Measurements from ENCODE around the gene CDH11.

Gene CDH11

GRCh38 chr16:65083164-65083857 is 38.6 kb downstream of the CDH11 start:
- Histone ChIP-seq H3K27ac (replicated peaks) (no peak overlapping the region), H3K27me3 (ENCODE audit: insufficient read depth, poor library complexity, severe bottlenecking) (no peaks in the 10 kb centered on the region), H3K4me3 (replicated peaks; ENCODE audit: insufficient read depth, low read length) (no peak overlapping the region)
- no peak for DNase-seq (ENCODE audit: low read depth in 1 of 2, low spot score in 1 of 2)
- TF ChIP-seq POLR2AphosphoS5 (IDR thresholded peaks at IDR 0.05; ENCODE audit: low read depth): no peak
- TF ChIP-seq, protein P1, sequence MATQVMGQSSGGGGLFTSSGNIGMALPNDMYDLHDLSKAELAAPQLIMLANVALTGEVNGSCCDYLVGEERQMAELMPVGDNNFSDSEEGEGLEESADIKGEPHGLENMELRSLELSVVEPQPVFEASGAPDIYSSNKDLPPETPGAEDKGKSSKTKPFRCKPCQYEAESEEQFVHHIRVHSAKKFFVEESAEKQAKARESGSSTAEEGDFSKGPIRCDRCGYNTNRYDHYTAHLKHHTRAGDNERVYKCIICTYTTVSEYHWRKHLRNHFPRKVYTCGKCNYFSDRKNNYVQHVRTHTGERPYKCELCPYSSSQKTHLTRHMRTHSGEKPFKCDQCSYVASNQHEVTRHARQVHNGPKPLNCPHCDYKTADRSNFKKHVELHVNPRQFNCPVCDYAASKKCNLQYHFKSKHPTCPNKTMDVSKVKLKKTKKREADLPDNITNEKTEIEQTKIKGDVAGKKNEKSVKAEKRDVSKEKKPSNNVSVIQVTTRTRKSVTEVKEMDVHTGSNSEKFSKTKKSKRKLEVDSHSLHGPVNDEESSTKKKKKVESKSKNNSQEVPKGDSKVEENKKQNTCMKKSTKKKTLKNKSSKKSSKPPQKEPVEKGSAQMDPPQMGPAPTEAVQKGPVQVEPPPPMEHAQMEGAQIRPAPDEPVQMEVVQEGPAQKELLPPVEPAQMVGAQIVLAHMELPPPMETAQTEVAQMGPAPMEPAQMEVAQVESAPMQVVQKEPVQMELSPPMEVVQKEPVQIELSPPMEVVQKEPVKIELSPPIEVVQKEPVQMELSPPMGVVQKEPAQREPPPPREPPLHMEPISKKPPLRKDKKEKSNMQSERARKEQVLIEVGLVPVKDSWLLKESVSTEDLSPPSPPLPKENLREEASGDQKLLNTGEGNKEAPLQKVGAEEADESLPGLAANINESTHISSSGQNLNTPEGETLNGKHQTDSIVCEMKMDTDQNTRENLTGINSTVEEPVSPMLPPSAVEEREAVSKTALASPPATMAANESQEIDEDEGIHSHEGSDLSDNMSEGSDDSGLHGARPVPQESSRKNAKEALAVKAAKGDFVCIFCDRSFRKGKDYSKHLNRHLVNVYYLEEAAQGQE (IDR thresholded peaks at IDR 0.05; ENCODE audit: insufficient replicate concordance, low read depth): no peak
- TF ChIP-seq SPI1 (IDR thresholded peaks at IDR 0.05; ENCODE audit: borderline replicate concordance, low read depth): no peak
- no peak for TF ChIP-seq GABPA (IDR thresholded peaks at IDR 0.05; ENCODE audit: low read depth)
- TF ChIP-seq, protein P2, sequence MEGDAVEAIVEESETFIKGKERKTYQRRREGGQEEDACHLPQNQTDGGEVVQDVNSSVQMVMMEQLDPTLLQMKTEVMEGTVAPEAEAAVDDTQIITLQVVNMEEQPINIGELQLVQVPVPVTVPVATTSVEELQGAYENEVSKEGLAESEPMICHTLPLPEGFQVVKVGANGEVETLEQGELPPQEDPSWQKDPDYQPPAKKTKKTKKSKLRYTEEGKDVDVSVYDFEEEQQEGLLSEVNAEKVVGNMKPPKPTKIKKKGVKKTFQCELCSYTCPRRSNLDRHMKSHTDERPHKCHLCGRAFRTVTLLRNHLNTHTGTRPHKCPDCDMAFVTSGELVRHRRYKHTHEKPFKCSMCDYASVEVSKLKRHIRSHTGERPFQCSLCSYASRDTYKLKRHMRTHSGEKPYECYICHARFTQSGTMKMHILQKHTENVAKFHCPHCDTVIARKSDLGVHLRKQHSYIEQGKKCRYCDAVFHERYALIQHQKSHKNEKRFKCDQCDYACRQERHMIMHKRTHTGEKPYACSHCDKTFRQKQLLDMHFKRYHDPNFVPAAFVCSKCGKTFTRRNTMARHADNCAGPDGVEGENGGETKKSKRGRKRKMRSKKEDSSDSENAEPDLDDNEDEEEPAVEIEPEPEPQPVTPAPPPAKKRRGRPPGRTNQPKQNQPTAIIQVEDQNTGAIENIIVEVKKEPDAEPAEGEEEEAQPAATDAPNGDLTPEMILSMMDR (IDR thresholded peaks at IDR 0.05; ENCODE audit: insufficient read depth, low read length): no peak

DNA sequence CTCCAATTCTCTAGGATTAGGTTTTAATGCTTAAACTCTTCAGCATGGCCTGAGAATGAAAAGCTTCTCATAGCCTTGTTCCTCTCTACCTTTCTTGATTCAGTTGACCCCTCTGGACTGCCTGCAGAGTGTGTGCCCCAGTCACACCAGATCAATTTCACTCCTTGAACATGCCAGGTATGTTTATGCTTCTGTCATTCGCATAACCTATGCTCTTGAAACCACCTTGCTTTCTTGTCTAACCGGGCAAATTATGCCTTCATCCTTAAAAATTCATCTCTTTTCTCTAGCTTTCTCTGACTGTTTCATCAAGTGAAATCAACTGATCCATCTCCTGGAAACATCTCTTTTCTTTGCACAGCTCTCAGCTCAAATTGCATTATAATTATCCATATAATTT is 42.3 kb downstream of the CDH11 start:
- TF ChIP-seq, protein P1 (IDR thresholded peaks at IDR 0.05; ENCODE audit: insufficient replicate concordance, low read depth): no peak
- no peak for TF ChIP-seq SPI1 (IDR thresholded peaks at IDR 0.05; ENCODE audit: borderline replicate concordance, low read depth)
- no peak for TF ChIP-seq GABPA (IDR thresholded peaks at IDR 0.05; ENCODE audit: low read depth)
- TF ChIP-seq, protein P2 (IDR thresholded peaks at IDR 0.05; ENCODE audit: insufficient read depth, low read length): no peak
- TF ChIP-seq POLR2AphosphoS5 (IDR thresholded peaks at IDR 0.05; ENCODE audit: low read depth): no peak
- Histone ChIP-seq H3K27me3 (ENCODE audit: insufficient read depth, poor library complexity, severe bottlenecking) (no peaks in the 10 kb centered on the region), H3K27ac (replicated peaks) (no peak overlapping the region), H3K4me3 (replicated peaks; ENCODE audit: insufficient read depth, low read length) (no peak overlapping the region)
- DNase-seq (ENCODE audit: low read depth in 1 of 2, low spot score in 1 of 2): no peak

DNA sequence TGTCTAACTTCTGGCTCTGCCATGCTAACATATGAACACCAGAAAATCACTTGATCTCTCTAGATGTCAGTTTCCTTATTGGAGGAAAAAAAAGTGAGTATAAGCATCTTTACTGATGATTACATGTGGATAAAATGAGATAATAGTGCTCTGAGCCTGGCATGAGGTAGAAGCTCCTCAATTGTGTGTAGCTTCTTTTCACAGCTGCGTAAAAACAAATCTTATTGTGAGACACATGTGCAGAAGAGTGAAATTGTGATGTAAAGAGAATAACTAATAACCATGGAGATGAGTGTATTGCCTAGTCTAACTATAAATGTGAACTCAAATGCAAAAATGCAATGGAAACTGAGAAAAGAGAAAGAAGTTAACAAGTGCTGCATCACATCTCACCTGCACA is 44.7 kb downstream of the CDH11 start:
- Histone ChIP-seq H3K27me3 (ENCODE audit: insufficient read depth, poor library complexity, severe bottlenecking) (no peaks in the 10 kb centered on the region), H3K4me3 (replicated peaks; ENCODE audit: insufficient read depth, low read length) (no peak overlapping the region), H3K27ac (replicated peaks) (no peak overlapping the region)
- DNase-seq (ENCODE audit: low read depth in 1 of 2, low spot score in 1 of 2): no peak
- TF ChIP-seq SPI1 (IDR thresholded peaks at IDR 0.05; ENCODE audit: borderline replicate concordance, low read depth): no peak
- no peak for TF ChIP-seq POLR2AphosphoS5 (IDR thresholded peaks at IDR 0.05; ENCODE audit: low read depth)
- TF ChIP-seq, protein P1 (IDR thresholded peaks at IDR 0.05; ENCODE audit: insufficient replicate concordance, low read depth): no peak
- no peak for TF ChIP-seq GABPA (IDR thresholded peaks at IDR 0.05; ENCODE audit: low read depth)
- TF ChIP-seq, protein P2 (IDR thresholded peaks at IDR 0.05; ENCODE audit: insufficient read depth, low read length): no peak
